ENCODE results near the gene KRTAP5-3.

DNA sequence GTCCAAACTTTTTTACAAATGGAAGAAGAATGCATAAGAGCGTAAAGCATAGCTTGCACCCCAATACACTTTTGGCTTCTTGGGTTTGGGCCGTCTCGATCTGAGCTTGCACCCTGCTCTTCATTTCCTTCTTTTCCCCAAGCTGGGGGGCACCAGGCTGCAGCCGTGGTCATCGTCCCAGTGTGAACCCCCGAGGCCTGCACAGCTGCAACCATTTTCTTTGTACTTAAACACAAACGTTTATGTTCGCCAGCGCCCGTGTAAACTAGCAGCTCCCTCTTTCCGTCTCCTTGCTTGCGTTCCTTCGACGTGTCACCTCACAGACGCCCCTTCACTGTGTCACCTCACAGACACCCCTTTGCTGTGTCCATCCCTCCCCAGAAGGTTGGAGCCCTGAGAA lies 31.4 kb upstream of the KRTAP5-3 start:
- TF ChIP-seq, protein P1, sequence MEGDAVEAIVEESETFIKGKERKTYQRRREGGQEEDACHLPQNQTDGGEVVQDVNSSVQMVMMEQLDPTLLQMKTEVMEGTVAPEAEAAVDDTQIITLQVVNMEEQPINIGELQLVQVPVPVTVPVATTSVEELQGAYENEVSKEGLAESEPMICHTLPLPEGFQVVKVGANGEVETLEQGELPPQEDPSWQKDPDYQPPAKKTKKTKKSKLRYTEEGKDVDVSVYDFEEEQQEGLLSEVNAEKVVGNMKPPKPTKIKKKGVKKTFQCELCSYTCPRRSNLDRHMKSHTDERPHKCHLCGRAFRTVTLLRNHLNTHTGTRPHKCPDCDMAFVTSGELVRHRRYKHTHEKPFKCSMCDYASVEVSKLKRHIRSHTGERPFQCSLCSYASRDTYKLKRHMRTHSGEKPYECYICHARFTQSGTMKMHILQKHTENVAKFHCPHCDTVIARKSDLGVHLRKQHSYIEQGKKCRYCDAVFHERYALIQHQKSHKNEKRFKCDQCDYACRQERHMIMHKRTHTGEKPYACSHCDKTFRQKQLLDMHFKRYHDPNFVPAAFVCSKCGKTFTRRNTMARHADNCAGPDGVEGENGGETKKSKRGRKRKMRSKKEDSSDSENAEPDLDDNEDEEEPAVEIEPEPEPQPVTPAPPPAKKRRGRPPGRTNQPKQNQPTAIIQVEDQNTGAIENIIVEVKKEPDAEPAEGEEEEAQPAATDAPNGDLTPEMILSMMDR (CRISPR knock-in tag; IDR thresholded peaks at IDR 0.05) = no peak
- no peak for TF ChIP-seq ELF4 (CRISPR knock-in tag; IDR thresholded peaks at IDR 0.05; ENCODE audit: borderline replicate concordance)
- no peak for TF ChIP-seq NR2F6 (IDR thresholded peaks at IDR 0.05)
- no peak for TF ChIP-seq NR2F6 (CRISPR knock-in tag; IDR thresholded peaks at IDR 0.05)
